H9 (cell line): ENCODE results near the gene NKD1. TPM values are rescaled to one million over a fixed set of nuclear protein-coding genes. Genes with fewer than 3 reads are reported as not detected.

ENCODE experiments used
- DNase-seq: peaks from one replicate; pipeline ENCODE4 v3.0.0-alpha.2; 2017
- H2AFZ ChIP-seq: one replicate; pipeline ENCODE4 v1.6.1; 2013; ENCODE audit warnings: mild to moderate bottlenecking, low read length, control low read depth, moderate library complexity
- H2AK5ac ChIP-seq: 2 replicates; pipeline ENCODE4 v1.6.1; 2013; ENCODE audit warnings: low read length, control low read depth, mixed read lengths; ENCODE audit not compliant: insufficient read length
- H2BK120ac ChIP-seq: one replicate; pipeline ENCODE4 v1.6.1; 2013; ENCODE audit warnings: low read depth, mild to moderate bottlenecking, low read length, control low read depth, inconsistent platforms; ENCODE audit not compliant: poor library complexity, severe bottlenecking
- H2BK12ac ChIP-seq: 2 replicates; pipeline ENCODE4 v1.6.1; 2013; ENCODE audit warnings: low read length, control low read depth, mixed read lengths, low read depth; ENCODE audit not compliant: insufficient read length
- H2BK15ac ChIP-seq: 2 replicates; pipeline ENCODE4 v1.6.1; 2013; ENCODE audit warnings: low read depth, low read length, control low read depth
- H2BK20ac ChIP-seq: one replicate; pipeline ENCODE4 v1.6.1; 2013; ENCODE audit warnings: low read depth, mild to moderate bottlenecking, low read length, control low read depth, inconsistent platforms; ENCODE audit not compliant: poor library complexity, severe bottlenecking
- H2BK5ac ChIP-seq: 2 replicates; pipeline ENCODE4 v1.6.1; 2013; ENCODE audit warnings: low read length, control low read depth, mixed read lengths; ENCODE audit not compliant: insufficient read length
- H3K14ac ChIP-seq: 2 replicates; pipeline ENCODE4 v1.6.1; 2013; ENCODE audit warnings: low read length, control low read depth; ENCODE audit not compliant: insufficient read depth
- H3K18ac ChIP-seq: 2 replicates; pipeline ENCODE4 v1.6.1; 2013; ENCODE audit warnings: low read depth, mild to moderate bottlenecking, mixed read lengths, low read length, control low read depth; ENCODE audit not compliant: insufficient read length
- H3K23ac ChIP-seq: 2 replicates; pipeline ENCODE4 v1.6.1; 2013; ENCODE audit warnings: low read length, control low read depth, mixed read lengths, low read depth; ENCODE audit not compliant: insufficient read length
- H3K23me2 ChIP-seq: 2 replicates; pipeline ENCODE4 v1.6.1; 2013; ENCODE audit warnings: low read depth, mild to moderate bottlenecking, mixed read lengths, low read length, control low read depth; ENCODE audit not compliant: insufficient read length, poor library complexity, severe bottlenecking
- H3K27ac ChIP-seq: 2 replicates; pipeline ENCODE4 v1.5.1; 2013; ENCODE audit warnings: low read length, control low read depth, mixed read lengths, low read depth; ENCODE audit not compliant: insufficient read length
- H3K27me3 ChIP-seq: 2 replicates; pipeline ENCODE4 v1.6.1; 2013; ENCODE audit warnings: low read length, control low read depth, inconsistent platforms; ENCODE audit not compliant: insufficient read depth
- H3K4ac ChIP-seq: 2 replicates; pipeline ENCODE4 v1.6.1; 2013; ENCODE audit warnings: low read depth, mild to moderate bottlenecking, control low read depth, inconsistent platforms, low read length, moderate library complexity
- H3K4me1 ChIP-seq: 2 replicates; pipeline ENCODE4 v1.6.1; 2013; ENCODE audit warnings: low read length, control low read depth, inconsistent platforms; ENCODE audit not compliant: insufficient read depth
- H3K4me2 ChIP-seq: 2 replicates; pipeline ENCODE4 v1.6.1; 2013; ENCODE audit warnings: low read length, control low read depth, mixed read lengths; ENCODE audit not compliant: insufficient read length, insufficient read depth
- H3K56ac ChIP-seq: 2 replicates; pipeline ENCODE4 v1.6.1; 2013; ENCODE audit warnings: low read depth, mild to moderate bottlenecking, mixed read lengths, low read length, control low read depth; ENCODE audit not compliant: insufficient read length
- H3K79me1 ChIP-seq: 2 replicates; pipeline ENCODE4 v1.6.1; 2013; ENCODE audit warnings: low read depth, mild to moderate bottlenecking, moderate library complexity, low read length, control low read depth, inconsistent platforms; ENCODE audit not compliant: insufficient read depth, poor library complexity, severe bottlenecking
- H3K79me2 ChIP-seq: 2 replicates; pipeline ENCODE4 v1.6.1; 2013; ENCODE audit warnings: low read length, control low read depth, inconsistent platforms; ENCODE audit not compliant: insufficient read depth
- H3K9ac ChIP-seq: 2 replicates; pipeline ENCODE4 v1.6.1; 2013; ENCODE audit warnings: low read length, control low read depth, mixed read lengths; ENCODE audit not compliant: insufficient read length; ENCODE audit errors: extremely low read depth
- H3K9me3 ChIP-seq: one replicate; pipeline ENCODE4 v1.6.1; 2013; ENCODE audit warnings: low read depth, low read length, inconsistent platforms; ENCODE audit not compliant: control insufficient read depth
- H3T11ph ChIP-seq: one replicate; pipeline ENCODE4 v1.6.1; 2013; ENCODE audit warnings: mild to moderate bottlenecking, low read length, control low read depth, inconsistent platforms
- H4K20me1 ChIP-seq: one replicate; pipeline ENCODE4 v1.6.1; 2013; ENCODE audit not compliant: control insufficient read depth, insufficient read length, insufficient read depth
- H4K5ac ChIP-seq: 2 replicates; pipeline ENCODE4 v1.6.1; 2013; ENCODE audit warnings: low read depth, mild to moderate bottlenecking, mixed read lengths, low read length, control low read depth; ENCODE audit not compliant: insufficient read length
- H4K8ac ChIP-seq: replicated peaks from 2 replicates; pipeline ENCODE4 v1.6.1; 2013; ENCODE audit warnings: low read length, control low read depth, mixed read lengths, low read depth; ENCODE audit not compliant: insufficient read length
- H4K91ac ChIP-seq: 2 replicates; pipeline ENCODE4 v1.6.1; 2013; ENCODE audit warnings: low read depth, mild to moderate bottlenecking, moderate library complexity, mixed read lengths, low read length, control low read depth; ENCODE audit not compliant: insufficient read length
- H3K27ac Mint-ChIP-seq, 3 experiments: 2 replicates in 2 of 3; 3 replicates in 1 of 3; pipeline ENCODE4 v1.8.0; 2020 to 2021; ENCODE audit warnings: mixed read lengths in 3 of 3, mild to moderate bottlenecking in 1 of 3, moderate library complexity in 1 of 3
- H3K27me3 Mint-ChIP-seq: 2 replicates; pipeline ENCODE4 v1.8.0; 2021; ENCODE audit warnings: low read depth, mild to moderate bottlenecking, moderate library complexity, mixed read lengths
- H3K36me3 Mint-ChIP-seq, 3 experiments: 2 replicates in 2 of 3; 3 replicates in 1 of 3; pipeline ENCODE4 v1.8.0; 2020 to 2021; ENCODE audit warnings: low read depth in 3 of 3, mixed read lengths in 3 of 3; ENCODE audit not compliant: insufficient read depth in 1 of 3
- H3K4me1 Mint-ChIP-seq, 2 experiments: 2 replicates each; pipeline ENCODE4 v1.8.0; 2020; ENCODE audit warnings: mixed read lengths in 2 of 2
- H3K4me3 Mint-ChIP-seq, 2 experiments: 2 replicates in 1 of 2; 3 replicates in 1 of 2; pipeline ENCODE4 v1.8.0; 2020 to 2021; ENCODE audit warnings: mild to moderate bottlenecking in 2 of 2, mixed read lengths in 2 of 2, moderate library complexity in 1 of 2
- H3K9me3 Mint-ChIP-seq, 2 experiments: 2 replicates in 1 of 2; 3 replicates in 1 of 2; pipeline ENCODE4 v1.8.0; 2020; ENCODE audit warnings: mild to moderate bottlenecking in 2 of 2, mixed read lengths in 2 of 2, moderate library complexity in 1 of 2
- CTCF ChIP-seq: fragments of 200-600 bp; sonication (generic); conservative IDR thresholded peaks from 3 replicates; pipeline ENCODE4 v1.8.0; 2021; ENCODE audit warnings: antibody characterized with exemption, mild to moderate bottlenecking
- WGBS: extraction: QIAGEN DNeasy Blood & Tissue Kit; methylation state at CpG from one replicate; pipeline ENCODE4 v1.1.7; 2013; ENCODE audit warnings: missing lambda C conversion rate, low lambda C conversion rate, mixed read lengths; ENCODE audit not compliant: insufficient read length; ENCODE audit errors: extremely low coverage; 5-methylcytosine and 5-hydroxymethylcytosine counted together
- total RNA-seq: library from RNA; stranded (reverse); gene quantifications from 2 replicates; pipeline ENCODE4 v1.2.1, GENCODE V29; 2021

The NKD1 gene
- total RNA-seq, 1 experiment from 2014 or later, result 1.9 TPM

DNA sequence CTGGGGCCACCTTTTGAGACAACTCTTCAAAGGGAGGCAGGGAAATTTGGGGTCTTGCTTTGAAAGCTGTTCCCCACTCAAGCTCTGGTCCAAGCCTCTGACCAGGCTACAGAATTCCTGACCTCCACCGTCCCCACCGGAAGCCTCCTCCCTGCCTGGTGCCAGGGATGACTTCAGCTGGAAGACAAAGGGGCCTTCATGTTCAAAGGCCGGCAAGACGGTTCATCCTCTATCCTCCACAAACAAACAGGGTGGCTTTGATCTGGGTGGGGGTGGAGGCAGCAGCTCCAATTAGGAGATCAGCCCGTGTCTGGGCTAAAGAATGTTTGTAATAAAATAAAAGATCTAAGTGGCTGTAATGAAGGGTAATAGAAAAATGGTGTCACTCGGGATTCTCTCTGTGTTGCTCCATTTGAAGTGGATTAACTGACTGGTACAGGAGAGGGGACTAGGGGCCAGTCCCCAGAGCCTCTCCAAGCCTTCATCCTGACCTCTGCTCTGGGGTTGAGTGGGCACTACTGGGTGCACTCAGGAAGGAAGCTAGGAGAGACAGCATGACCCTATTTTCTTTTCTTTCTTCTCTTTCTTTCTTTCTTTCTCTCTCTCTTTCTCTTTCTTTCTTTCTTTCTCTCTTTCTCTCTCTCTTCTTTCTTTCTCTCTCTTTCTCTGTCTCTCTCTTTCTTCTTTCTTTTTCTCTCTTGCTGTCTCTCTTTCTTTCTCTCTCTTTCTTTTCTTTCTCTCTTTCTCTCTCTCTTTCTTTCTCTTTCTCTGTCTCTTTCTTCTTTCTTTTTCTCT is 27.5 kb upstream of the NKD1 start:
- H3K18ac ChIP-seq, result no peak overlapping the region
- H3K23ac ChIP-seq, result no peak overlapping the region
- H3K14ac ChIP-seq, result no peak overlapping the region
- Mint-ChIP-seq H3K27me3 (peaks cover 17% of the 10 kb centered on the region), H3K27ac (peak overlapping the region in 1 of 3 experiments; percentile 65; a peak in 1 of 7 replicates), H3K4me1 (peaks cover 15% of the 10 kb centered on the region in 2 experiments), H3K4me3 (no peak overlapping the region), H3K9me3 (peaks cover 10 to 14% of the 10 kb centered on the region in 2 experiments), H3K36me3 (peaks cover 0 to 7% (median 5%) of the 10 kb centered on the region in 3 experiments; a peak in 3 of 7 replicates)
- no peak overlapping the region for H3K4me2 ChIP-seq
- H4K20me1 ChIP-seq, result no peaks in the 10 kb centered on the region
- peak; percentile 14 for DNase-seq
- no peaks in the 10 kb centered on the region for H3K9me3 ChIP-seq
- H2AFZ ChIP-seq, result no peak overlapping the region
- no peak overlapping the region for H2BK120ac ChIP-seq
- no peak overlapping the region for H2BK12ac ChIP-seq
- H3K79me2 ChIP-seq, result no peaks in the 10 kb centered on the region
- no peak overlapping the region for H3K9ac ChIP-seq
- no peak overlapping the region for H2AK5ac ChIP-seq
- no peak overlapping the region for H3K56ac ChIP-seq
- no peaks in the 10 kb centered on the region for H3K4me1 ChIP-seq
- H4K5ac ChIP-seq, result no peak overlapping the region
- no peaks in the 10 kb centered on the region for H3K27me3 ChIP-seq
- TF ChIP-seq CTCF, result no peak
- no peak overlapping the region for H2BK5ac ChIP-seq
- H4K91ac ChIP-seq, result no peak overlapping the region
- H2BK20ac ChIP-seq, result no peak overlapping the region
- no peaks in the 10 kb centered on the region for H3K79me1 ChIP-seq
- no peaks in the 10 kb centered on the region for H3K23me2 ChIP-seq
- H2BK15ac ChIP-seq, result no peak overlapping the region; the same call in 1 of the 2 replicates
- WGBS, result no CpG with 5 or more reads among the region's 6 CpGs
- H3K27ac ChIP-seq, result no peak overlapping the region
- H4K8ac ChIP-seq, result no peak overlapping the region
- H3K4ac ChIP-seq, result no peak overlapping the region
- no peak overlapping the region for H3T11ph ChIP-seq
